RWPE1 (cell line): ENCODE measurements around the gene FIBCD1.
A peak's percentile ranks its signal among the peaks of the same experiment; 100 is the strongest.

ENCODE experiments used
- CTCF ChIA-PET: fragments of 350-600 bp; sonication (Branson Sonifier 250); formaldehyde crosslinking; extraction: SDS; loops from one replicate; lab custom pipeline; 2021; lab: Yijun Ruan, JAX
- POLR2A ChIA-PET: fragments of 400-600 bp; formaldehyde crosslinking; extraction: SDS; loops from one replicate; lab custom pipeline; 2020; ENCODE audit warnings: antibody characterized with exemption; ENCODE audit not compliant: low non-redundant PET; lab: Yijun Ruan, JAX
- DNase-seq: peaks from one replicate; pipeline ENCODE4 v3.0.0; 2012; ENCODE audit warnings: low spot score
- H3K27ac ChIP-seq: fragments of 450-650 bp; 2 replicates; pipeline ENCODE4 v1.5.1; 2017
- TF ChIP-seq, protein P1 (sequence below): fragments of 450-650 bp; conservative IDR thresholded peaks from 2 replicates; pipeline ENCODE4 v1.5.1; 2017; ENCODE audit warnings: low read depth, mild to moderate bottlenecking

The FIBCD1 gene

GRCh38 chr9:130938184-130938651 lies 829 bp downstream of the FIBCD1 start:
- ChIA-PET POLR2A (no interaction called here), CTCF (no interaction called here)
- peak overlapping the region; percentile 12; the same call in 1 of the 2 replicates for H3K27ac ChIP-seq
- DNase-seq, result no peak
- TF ChIP-seq, protein P1, sequence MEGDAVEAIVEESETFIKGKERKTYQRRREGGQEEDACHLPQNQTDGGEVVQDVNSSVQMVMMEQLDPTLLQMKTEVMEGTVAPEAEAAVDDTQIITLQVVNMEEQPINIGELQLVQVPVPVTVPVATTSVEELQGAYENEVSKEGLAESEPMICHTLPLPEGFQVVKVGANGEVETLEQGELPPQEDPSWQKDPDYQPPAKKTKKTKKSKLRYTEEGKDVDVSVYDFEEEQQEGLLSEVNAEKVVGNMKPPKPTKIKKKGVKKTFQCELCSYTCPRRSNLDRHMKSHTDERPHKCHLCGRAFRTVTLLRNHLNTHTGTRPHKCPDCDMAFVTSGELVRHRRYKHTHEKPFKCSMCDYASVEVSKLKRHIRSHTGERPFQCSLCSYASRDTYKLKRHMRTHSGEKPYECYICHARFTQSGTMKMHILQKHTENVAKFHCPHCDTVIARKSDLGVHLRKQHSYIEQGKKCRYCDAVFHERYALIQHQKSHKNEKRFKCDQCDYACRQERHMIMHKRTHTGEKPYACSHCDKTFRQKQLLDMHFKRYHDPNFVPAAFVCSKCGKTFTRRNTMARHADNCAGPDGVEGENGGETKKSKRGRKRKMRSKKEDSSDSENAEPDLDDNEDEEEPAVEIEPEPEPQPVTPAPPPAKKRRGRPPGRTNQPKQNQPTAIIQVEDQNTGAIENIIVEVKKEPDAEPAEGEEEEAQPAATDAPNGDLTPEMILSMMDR, result no peak

DNA sequence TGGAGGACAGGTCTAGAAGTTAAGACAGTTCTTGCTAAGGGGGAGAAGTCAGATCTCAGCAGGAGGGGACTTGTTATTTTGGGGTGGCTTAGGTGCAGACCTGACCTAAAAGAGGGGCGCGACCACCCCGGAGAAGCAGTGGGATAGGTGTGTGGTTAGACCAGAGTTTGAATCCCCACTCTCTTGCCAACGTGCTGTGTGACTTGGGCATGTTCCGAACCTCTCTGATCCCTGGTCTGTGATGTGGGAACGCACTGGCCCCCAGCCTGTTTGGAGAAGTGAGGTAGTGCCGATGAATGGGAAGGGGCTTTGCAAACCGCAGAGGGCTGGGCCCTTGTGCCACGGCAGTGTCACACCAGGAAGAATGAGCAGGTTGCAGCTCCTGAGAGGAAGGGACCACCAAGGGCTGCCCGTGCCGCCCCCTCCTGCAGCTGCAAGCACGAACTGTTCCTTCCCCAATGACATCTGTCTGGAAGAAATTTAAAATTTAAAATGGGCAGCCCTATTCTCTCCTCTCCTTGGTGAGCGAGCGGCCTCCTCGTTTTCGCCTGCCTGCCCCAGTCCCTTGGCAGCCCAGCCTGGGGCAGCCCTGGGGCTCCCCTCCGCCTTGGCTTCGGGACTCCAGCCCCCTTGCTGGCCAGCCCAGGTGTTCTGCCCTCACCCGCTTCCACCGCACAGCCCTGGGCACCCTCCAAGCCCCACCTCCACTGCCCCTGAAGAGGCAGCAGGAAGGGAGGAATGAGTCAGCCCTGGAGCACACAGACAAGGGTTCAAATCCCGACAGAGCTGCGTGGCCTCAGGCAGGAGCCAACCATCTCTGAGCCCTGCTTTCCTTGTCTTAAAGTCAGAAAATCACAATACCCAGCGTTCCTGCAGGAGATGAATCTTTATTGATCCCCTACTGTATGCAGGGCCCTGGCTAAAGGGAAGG lies 1.6 kb downstream of the FIBCD1 start:
- no peak for DNase-seq
- ChIA-PET CTCF (interaction anchor here (0.9 to 1.3 kb wide), 3 partner anchors 61 to 98 kb away, joined by 3 read pairs; no protein-coding TSS in a partner anchor), POLR2A (no interaction called here)
- TF ChIP-seq, protein P1, result no peak
- H3K27ac ChIP-seq, result peak overlapping the region; percentile 86

DNA sequence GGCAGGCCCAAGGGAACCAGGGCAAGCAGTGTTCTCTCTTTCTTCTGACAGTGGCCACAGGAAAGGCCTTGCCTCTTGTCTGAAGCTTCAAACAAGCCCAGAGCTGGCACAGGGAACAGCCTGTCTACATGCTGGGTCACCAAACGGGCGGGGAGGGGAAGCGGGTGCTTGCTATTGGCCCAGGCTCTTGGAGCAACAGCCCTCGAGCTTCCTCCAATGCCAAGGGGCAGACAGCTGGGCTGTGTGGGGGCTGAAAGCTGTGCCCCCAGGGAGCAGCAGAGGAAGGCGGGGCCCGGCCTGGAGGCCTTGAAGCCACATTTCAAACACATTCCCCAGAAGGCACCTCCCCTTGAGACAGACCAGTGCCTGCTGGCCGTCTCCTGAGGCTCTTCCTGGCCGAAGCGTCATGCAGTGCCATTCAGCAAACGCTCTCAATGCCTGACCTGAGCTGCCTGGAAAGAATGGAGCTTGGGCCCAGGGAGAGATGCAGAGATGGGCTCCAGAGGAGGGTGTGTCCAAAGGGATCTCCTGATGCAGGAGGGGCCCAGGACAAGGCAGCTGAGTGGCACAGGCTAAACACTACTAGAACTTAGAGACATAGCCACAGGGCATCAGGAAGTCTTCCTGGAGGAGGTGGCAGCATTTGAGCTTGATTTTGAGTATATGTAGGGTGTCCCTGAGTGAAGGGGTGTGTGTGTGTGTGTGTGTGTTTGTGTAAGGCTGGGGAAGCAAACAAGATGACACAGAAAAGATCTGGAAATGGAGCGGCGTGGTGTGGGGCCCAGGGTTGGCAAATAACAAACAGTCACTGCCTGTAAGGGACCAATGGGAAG lies 2.5 kb downstream of the FIBCD1 start:
- CTCF ChIA-PET, result interaction anchor here (0.6 to 1.3 kb wide), 7 partner anchors 58 to 766 kb away, joined by 3 to 4 read pairs (median 3); no protein-coding TSS in a partner anchor
- DNase-seq, result peak; percentile 72
- TF ChIP-seq, protein P1, result no peak
- POLR2A ChIA-PET, result interaction anchor here (0.6 kb wide), 1 partner anchor 388 kb away, joined by 3 read pairs; no protein-coding TSS in a partner anchor
- H3K27ac ChIP-seq, result peak overlapping the region; percentile 86

DNA sequence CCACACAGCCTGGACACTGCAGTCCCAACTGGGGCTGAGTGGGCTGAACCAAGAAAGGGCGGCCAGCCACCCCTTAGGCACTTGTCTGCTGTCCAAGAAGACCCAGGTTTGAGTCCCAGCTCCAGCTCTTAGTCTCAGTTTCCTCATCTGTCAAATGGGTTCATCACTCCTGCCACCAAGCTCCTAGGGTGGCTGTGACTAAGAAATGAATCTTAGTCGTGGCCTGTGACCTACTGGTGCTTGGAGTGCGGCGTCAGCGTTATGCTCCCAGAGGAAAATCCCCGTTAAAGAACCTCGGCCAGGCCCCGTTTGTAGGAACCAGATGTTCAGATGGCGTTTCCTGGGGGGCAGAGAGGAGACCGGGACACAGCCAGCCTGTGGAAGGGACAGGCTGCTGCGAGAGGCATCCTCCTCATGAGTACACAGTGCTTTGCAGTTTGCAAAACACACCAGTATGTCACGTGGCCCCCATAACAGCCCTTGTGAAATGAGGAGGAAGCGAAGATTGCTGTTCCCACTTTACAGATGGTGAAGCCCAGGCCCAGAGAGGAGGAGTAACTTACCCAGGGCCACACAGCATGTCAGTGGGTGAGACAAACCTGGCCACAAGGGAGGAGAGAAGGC lies 3.3 kb downstream of the FIBCD1 start:
- H3K27ac ChIP-seq, result peak overlapping the region; percentile 86
- TF ChIP-seq, protein P1, result no peak
- ChIA-PET CTCF (interaction anchor here (0.6 to 2.7 kb wide), 8 partner anchors 9 to 191 kb away, joined by 3 to 6 read pairs (median 3); no protein-coding TSS in a partner anchor), POLR2A (interaction anchor here (0.6 kb wide), 2 partner anchors 97 to 388 kb away, joined by 3 read pairs; no protein-coding TSS in a partner anchor)
- DNase-seq, result no peak

- TF ChIP-seq, protein P1, result no peak
- peak overlapping the region; percentile 86 for H3K27ac ChIP-seq
- DNase-seq, result peak; percentile 59
- POLR2A ChIA-PET, result interaction anchor here (0.6 kb wide), 1 partner anchor 96 kb away, joined by 3 read pairs; no protein-coding TSS in a partner anchor
- CTCF ChIA-PET, result interaction anchor here (0.5 to 2.7 kb wide), 7 partner anchors 8 to 234 kb away, joined by 3 to 8 read pairs (median 4); no protein-coding TSS in a partner anchor
Observed at GRCh38 chr9:130934702-130935647, 4.1 kb downstream of the FIBCD1 start.
